Measurements from ENCODE around the gene NFIA.

DNA sequence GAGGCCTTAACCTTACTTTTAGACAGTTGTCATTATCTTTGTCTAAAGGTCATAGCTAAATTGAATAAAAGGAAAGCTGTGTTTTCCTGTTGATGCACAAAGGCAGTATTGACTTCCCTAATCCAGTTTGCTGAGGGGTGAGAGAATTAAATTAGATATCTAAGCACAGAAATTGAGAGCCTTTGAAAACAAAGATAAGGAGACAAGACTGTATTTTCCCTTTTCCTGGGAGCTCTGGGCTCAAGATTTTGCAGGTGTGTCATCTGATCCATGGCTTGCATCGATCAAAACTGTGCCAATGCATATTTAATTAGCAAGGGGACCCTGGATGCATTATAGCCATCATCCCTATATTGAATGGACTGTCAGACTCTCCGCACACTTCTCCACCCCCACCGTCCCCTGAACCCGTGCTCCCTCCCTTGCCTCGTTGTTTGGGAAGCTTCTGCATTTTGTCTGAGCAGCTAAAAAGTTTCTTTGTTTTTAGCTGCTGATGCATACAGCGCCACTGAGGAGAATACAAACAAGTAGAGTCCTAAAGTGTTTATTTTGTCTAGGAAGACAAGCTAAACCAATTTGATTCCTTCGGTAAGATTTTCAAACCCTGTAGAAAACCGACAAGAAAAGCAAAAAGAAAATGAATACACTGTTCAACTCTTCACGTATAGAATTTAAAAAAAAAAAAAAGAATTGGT lies 186.3 kb downstream of the NFIA start:
- TF ChIP-seq, protein P1, sequence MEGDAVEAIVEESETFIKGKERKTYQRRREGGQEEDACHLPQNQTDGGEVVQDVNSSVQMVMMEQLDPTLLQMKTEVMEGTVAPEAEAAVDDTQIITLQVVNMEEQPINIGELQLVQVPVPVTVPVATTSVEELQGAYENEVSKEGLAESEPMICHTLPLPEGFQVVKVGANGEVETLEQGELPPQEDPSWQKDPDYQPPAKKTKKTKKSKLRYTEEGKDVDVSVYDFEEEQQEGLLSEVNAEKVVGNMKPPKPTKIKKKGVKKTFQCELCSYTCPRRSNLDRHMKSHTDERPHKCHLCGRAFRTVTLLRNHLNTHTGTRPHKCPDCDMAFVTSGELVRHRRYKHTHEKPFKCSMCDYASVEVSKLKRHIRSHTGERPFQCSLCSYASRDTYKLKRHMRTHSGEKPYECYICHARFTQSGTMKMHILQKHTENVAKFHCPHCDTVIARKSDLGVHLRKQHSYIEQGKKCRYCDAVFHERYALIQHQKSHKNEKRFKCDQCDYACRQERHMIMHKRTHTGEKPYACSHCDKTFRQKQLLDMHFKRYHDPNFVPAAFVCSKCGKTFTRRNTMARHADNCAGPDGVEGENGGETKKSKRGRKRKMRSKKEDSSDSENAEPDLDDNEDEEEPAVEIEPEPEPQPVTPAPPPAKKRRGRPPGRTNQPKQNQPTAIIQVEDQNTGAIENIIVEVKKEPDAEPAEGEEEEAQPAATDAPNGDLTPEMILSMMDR (IDR thresholded peaks at IDR 0.05) = no peak
- no peak for TF ChIP-seq POLR2A (IDR thresholded peaks at IDR 0.05)
- TF ChIP-seq POLR2AphosphoS5 (IDR thresholded peaks at IDR 0.05) = no peak
